ENCODE results near the gene RIPOR3.

The RIPOR3 gene

GRCh38 chr20:50596694-50597021 is 94.7 kb downstream of the RIPOR3 start:
- H3K36me3 ChIP-seq = no peaks in the 10 kb centered on the region
- TF ChIP-seq, protein P1, sequence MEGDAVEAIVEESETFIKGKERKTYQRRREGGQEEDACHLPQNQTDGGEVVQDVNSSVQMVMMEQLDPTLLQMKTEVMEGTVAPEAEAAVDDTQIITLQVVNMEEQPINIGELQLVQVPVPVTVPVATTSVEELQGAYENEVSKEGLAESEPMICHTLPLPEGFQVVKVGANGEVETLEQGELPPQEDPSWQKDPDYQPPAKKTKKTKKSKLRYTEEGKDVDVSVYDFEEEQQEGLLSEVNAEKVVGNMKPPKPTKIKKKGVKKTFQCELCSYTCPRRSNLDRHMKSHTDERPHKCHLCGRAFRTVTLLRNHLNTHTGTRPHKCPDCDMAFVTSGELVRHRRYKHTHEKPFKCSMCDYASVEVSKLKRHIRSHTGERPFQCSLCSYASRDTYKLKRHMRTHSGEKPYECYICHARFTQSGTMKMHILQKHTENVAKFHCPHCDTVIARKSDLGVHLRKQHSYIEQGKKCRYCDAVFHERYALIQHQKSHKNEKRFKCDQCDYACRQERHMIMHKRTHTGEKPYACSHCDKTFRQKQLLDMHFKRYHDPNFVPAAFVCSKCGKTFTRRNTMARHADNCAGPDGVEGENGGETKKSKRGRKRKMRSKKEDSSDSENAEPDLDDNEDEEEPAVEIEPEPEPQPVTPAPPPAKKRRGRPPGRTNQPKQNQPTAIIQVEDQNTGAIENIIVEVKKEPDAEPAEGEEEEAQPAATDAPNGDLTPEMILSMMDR (IDR thresholded peaks at IDR 0.05; ENCODE audit: low read depth, low read length) = no peak
- H3K27me3 ChIP-seq = no peaks in the 10 kb centered on the region
- no peak overlapping the region for H3K4me3 ChIP-seq (ENCODE audit: low read depth, low read length)
- peaks cover 5% of the 10 kb centered on the region; the same call in 1 of the 2 replicates for H3K4me1 ChIP-seq
- DNase-seq = no peak
- no peaks in the 10 kb centered on the region for H3K9me3 ChIP-seq

GRCh38 chr20:50595988-50596693 is 95.2 kb downstream of the RIPOR3 start:
- Histone ChIP-seq H3K9me3 (no peaks in the 10 kb centered on the region), H3K4me1 (peaks cover 5% of the 10 kb centered on the region; the same call in 1 of the 2 replicates), H3K4me3 (ENCODE audit: low read depth, low read length) (no peak overlapping the region), H3K27me3 (no peaks in the 10 kb centered on the region), H3K36me3 (no peaks in the 10 kb centered on the region)
- no peak for DNase-seq
- TF ChIP-seq, protein P1 (IDR thresholded peaks at IDR 0.05; ENCODE audit: low read depth, low read length) = no peak

GRCh38 chr20:50595433-50595895 is 95.9 kb downstream of the RIPOR3 start:
- TF ChIP-seq, protein P1 (IDR thresholded peaks at IDR 0.05; ENCODE audit: low read depth, low read length) = no peak
- DNase-seq = no peak
- no peaks in the 10 kb centered on the region for H3K27me3 ChIP-seq
- H3K9me3 ChIP-seq = no peaks in the 10 kb centered on the region
- peaks cover 5% of the 10 kb centered on the region; the same call in 1 of the 2 replicates for H3K4me1 ChIP-seq
- no peaks in the 10 kb centered on the region for H3K36me3 ChIP-seq
- no peak overlapping the region for H3K4me3 ChIP-seq (ENCODE audit: low read depth, low read length)

GRCh38 chr20:50594591-50595432 is 96.5 kb downstream of the RIPOR3 start:
- TF ChIP-seq, protein P1 (IDR thresholded peaks at IDR 0.05; ENCODE audit: low read depth, low read length) = no peak
- Histone ChIP-seq H3K36me3 (no peaks in the 10 kb centered on the region), H3K4me3 (ENCODE audit: low read depth, low read length) (no peak overlapping the region), H3K9me3 (no peaks in the 10 kb centered on the region), H3K27me3 (no peaks in the 10 kb centered on the region), H3K4me1 (peaks cover 5% of the 10 kb centered on the region; the same call in 1 of the 2 replicates)
- DNase-seq = no peak

- Histone ChIP-seq H3K27me3 (no peaks in the 10 kb centered on the region), H3K4me1 (peaks cover 5% of the 10 kb centered on the region; the same call in 1 of the 2 replicates), H3K4me3 (ENCODE audit: low read depth, low read length) (no peak overlapping the region), H3K9me3 (no peaks in the 10 kb centered on the region), H3K36me3 (no peaks in the 10 kb centered on the region)
- no peak for DNase-seq
- TF ChIP-seq, protein P1 (IDR thresholded peaks at IDR 0.05; ENCODE audit: low read depth, low read length) = no peak
Observed at GRCh38 chr20:50594231-50594590, 97.1 kb downstream of the RIPOR3 start.

DNA sequence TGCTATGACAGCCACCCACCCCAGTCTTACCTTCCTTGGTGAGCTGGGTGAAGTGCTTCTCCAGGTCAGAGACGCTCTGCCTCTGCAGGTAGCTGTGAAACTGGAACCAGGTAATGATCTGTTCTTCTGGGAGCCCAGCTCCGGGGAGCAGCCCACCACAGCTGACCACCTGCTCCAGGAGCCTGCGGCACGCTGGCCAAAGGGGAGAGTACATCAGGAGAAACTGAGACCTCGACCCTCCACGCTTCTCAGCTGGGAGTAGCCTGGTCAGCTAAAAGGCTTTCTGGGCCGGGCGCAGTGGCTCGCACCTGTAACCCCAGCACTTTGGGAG is 98.4 kb downstream of the RIPOR3 start:
- H3K36me3 ChIP-seq = 0 out of 2 replicates have a peak, but pooled peaks cover 1% of the 10 kb centered on the region
- H3K27me3 ChIP-seq = no peaks in the 10 kb centered on the region
- DNase-seq = no peak
- TF ChIP-seq, protein P1 (IDR thresholded peaks at IDR 0.05; ENCODE audit: low read depth, low read length) = no peak
- peaks cover 5% of the 10 kb centered on the region; the same call in 1 of the 2 replicates for H3K4me1 ChIP-seq
- no peak overlapping the region for H3K4me3 ChIP-seq (ENCODE audit: low read depth, low read length)
- no peaks in the 10 kb centered on the region for H3K9me3 ChIP-seq

All from BE2C (cell line).